Measurements from ENCODE around the gene UNC5C.
A peak's percentile ranks its signal among the peaks of the same experiment; 100 is the strongest.
"Not testable (repeated sequence)": the region's sequence is repeated elsewhere in the genome, so short reads cannot be mapped to it uniquely, and the experiment has no call there.

The UNC5C gene

GRCh38 chr4:95161781-95162469, 386.8 kb downstream of the UNC5C start:
- no peak for DNase-seq

- no peak for DNase-seq
Observed at GRCh38 chr4:95159384-95159783, 389.4 kb downstream of the UNC5C start.

DNA sequence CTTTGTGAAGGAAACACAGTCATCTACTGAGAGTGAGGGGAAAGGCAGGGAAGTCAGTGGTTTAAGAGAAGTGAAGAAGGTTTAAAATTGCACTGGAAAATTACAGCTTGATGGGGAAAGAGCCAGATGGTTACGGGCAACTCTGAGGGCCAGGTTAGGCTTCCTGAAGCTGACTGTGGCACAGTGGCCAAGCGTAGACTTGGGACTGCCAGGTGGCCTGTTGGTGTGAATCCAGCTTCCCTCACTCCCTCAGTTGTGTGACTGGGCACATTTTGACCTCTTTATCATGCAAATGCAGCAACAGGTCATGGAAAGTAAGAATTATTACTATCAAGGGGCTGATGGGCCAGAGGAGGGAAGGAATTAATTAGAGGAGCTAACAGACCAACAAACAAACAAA, 390.1 kb downstream of the UNC5C start:
- DNase-seq = no peak

GRCh38 chr4:95158045-95158444, 390.7 kb downstream of the UNC5C start:
- DNase-seq = no peak

GRCh38 chr4:95157596-95157995, 391.2 kb downstream of the UNC5C start:
- no peak for DNase-seq

DNA sequence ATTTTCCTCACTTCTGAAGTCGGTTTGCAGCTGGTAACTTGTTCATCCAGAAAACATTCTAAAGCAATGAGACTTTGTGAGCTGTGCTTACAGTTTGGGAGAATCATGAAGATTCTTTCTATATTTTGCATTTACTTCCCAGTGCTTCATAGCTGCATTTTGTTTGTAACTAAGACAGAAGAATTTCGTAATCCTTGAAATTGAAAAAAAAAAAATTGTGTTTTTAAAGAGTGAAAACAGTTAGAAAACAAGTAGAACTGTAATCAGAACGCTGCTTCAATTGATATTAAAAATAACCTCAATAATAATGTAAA, 392.4 kb downstream of the UNC5C start:
- DNase-seq = no peak

DNA sequence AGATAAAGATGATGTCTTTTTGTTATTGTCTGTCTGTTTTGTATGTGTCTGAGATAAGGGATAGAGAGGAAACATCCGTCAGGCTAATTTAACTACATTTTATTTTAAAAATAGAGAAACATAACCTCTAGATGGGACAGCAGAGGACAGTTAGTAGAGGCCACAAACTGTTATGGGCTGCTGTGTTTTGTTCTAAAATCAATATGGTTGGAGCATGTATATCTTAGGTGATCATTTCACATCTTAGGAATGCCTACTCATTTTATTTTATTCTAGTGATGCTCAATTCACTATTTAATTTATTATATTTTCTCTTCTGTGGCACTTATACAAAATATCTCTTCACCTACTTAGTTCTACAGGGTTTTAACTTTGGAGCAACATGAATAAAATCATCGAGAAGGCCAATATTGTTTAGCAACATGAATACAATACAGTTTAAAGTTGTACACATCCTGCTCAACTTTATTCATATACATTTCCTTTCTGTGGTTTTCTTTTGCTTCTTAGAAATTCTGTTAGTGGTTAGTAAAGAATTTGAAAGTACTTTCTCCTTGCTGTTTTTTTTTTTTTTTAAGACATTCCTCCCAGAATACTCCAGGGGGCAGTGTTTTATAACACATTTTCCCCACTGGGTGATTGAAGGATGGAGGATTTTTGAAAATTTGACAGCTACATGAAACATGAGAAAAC, 392.9 kb downstream of the UNC5C start:
- peak in 1 of 2 donors; percentile 42 for DNase-seq

- DNase-seq = no peak
Observed at GRCh38 chr4:95153182-95153581, 395.6 kb downstream of the UNC5C start.

DNA sequence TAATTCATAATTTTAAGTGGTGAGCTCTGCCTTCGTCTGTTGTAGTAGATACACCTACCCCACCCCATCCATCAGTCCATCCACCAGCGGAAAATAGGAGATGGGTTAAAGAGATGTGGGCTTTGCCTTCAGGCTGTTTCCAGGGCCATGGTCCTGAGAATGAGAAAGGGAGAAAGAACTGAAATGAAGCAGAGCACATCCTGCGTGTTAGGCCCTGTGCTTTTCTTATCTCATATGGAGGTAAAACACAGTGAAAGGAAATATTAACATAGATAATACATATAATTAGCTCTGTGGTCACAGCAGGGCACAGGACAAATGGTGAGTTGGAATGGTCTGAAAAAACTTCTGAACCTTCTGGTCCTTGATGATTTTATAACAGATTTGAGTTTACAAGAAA, 397.5 kb downstream of the UNC5C start:
- DNase-seq = no peak

DNA sequence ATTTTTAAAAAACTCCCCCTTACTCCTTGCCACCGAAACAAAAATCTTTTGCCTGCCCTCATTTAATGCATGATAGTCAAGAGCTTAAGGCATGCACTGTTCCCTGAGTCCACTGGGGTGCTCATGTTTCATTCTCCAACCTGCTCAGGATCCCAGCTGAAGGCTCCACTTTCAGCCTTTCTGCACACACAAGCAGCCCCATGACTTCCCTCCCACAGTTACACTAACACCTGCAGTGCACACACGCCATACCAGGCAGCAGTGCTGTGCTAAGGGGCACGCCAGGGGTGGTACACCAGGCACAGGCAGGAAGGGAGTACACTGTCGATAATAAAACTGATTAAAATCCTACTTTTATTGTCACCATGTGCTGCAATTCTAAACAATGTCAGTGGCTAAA, 405.8 kb downstream of the UNC5C start:
- DNase-seq = no peak

GRCh38 chr4:95141361-95141760, 407.4 kb downstream of the UNC5C start:
- DNase-seq = no peak

DNA sequence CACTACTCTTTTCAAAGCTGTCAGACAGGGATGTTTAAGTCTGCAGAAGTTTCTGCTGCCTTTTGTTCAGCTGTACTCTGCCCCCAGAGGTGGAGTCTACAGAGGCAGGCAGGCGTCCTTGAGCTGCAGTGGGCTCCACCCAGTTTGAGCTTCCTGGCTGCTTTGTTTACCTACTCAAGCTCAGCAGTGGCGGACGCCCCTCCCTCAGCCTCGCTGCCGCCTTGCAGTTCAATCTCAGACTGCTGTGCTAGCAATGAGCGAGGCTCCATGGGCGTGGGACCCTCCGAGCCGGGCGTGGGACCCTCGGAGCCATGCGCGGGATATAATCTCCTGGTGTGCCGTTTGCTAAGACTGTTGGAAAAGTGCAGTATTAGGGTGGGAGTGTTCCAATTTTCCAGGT, 409.3 kb downstream of the UNC5C start:
- DNase-seq = not testable (repeated sequence)

DNA sequence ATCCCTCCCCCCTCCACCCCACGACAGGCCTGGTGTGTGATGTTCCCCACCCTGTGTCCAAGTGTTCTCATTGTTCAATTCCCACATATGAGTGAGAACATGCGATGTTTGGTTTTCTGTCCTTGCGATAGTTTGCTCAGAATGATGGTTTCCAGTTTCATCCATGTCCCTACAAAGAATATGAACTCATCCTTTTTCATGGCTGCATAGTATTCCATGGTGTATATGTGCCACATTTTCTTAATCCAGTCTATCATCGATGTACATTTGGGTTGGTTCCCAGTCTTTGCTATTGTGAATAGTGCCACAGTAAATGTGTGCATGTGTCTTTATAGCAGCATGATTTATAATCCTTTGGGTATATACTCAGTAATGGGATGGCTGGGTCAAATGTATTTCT, 414.8 kb downstream of the UNC5C start:
- DNase-seq = not testable (repeated sequence)

DNA sequence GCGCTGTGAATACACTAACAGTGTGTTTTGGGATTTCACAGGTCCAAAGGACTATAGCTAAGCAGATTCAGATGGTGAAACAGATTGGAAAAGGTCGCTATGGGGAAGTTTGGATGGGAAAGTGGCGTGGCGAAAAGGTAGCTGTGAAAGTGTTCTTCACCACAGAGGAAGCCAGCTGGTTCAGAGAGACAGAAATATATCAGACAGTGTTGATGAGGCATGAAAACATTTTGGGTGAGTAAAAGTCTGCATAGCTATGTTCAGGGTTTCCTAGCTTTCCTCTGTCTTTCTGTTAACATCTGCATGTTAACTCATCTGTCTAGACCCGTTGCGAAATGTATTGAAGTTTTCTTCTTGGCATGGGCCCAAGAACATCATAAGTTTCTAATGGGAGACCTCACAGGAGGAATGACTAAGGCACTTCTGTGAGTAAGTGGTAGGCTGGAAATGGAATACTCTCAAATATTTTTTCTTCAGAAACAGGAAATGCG, 418.9 kb downstream of the UNC5C start:
- DNase-seq = no peak

DNA sequence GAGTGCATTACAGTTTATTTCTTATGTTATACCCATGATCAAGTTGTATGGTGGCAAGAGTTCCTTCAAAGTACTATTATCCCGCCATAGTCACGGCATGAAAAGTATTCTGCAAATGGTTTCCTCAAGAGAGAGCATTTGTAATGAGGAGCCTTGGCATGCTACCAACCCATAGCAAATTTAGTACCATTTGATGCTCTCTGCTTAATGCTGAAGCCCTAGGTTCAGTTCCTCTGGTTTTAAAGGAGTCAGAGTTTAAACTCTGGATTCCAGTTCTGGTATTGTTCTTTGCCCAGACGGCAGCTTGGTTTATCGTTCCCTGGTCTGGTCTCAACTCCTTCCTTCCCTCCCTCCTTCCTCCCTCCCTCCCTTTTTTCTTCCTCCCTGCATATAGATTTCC, 419.7 kb downstream of the UNC5C start:
- DNase-seq = no peak

DNA sequence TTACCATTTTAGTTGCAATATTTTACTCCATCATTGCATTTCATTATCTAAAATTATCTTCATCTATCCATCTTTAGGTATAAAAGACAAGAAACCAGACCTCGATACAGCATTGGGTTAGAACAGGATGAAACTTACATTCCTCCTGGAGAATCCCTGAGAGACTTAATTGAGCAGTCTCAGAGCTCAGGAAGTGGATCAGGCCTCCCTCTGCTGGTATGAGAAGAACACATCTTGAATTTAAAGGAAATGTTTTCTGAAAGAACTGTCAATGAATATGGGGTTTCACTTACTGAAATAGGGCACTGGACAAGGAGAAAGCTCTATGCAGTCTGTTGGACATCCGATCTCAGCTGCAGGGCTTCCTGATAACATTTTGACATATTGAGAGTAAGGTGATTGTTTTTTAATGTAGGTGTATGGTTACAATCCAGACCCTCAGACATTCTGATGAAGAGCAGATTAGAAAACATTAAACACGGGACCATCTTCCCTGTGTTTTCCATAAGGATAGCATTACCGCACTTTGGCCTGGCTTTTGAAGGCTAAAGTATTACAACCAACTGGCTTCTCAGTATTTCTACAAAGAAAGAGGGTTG, 423.8 kb downstream of the UNC5C start:
- no peak for DNase-seq

DNA sequence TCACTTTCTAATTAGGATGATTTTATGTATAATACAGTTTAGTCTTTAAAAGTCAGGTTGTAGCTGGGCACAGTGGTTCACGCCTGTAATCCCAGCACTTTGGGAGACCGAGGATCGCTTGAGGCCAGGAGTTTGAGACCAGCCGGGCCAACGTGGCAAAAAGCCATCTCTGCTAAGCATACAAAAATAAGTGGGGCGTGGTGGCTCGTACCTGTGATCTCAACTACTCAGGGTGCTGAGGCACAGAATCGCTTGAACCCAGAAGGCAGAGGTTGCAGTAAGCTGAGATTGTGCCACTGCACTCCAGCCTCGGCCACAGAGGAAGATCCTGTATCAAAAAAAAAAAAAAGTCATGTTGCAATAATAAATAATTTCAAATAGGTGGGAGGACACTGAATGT, 426.8 kb downstream of the UNC5C start:
- DNase-seq = no peak

DNA sequence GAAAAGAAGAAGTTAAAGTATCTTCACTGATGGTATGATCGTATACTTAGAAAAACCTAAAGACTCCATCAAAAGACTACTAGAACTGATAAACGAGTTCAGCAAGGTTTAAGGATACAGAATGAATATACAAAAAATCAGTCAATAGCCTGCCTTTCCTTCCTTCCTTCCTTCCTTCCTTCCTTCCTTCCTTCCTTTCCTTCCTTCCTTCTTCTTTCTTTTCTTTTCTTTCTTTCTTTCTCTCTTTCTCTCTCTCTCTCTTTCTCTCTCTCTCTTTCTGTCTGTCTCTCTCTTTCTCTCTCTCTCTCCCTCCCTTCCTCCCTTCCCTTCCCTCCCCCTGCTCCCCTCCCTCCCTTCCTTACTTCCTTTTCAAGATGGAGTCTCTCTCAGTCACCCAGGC, 428.3 kb downstream of the UNC5C start:
- no peak for DNase-seq

- DNase-seq = no peak
Observed at GRCh38 chr4:95118497-95118896, 430.3 kb downstream of the UNC5C start.

GRCh38 chr4:95114521-95114920, 434.3 kb downstream of the UNC5C start:
- DNase-seq = no peak

Measured in CD4-positive, alpha-beta T cell treated with Interleukin-1 beta for 1 hour (primary cell).